ENCODE measurements around the gene TRABD2A.

DNA sequence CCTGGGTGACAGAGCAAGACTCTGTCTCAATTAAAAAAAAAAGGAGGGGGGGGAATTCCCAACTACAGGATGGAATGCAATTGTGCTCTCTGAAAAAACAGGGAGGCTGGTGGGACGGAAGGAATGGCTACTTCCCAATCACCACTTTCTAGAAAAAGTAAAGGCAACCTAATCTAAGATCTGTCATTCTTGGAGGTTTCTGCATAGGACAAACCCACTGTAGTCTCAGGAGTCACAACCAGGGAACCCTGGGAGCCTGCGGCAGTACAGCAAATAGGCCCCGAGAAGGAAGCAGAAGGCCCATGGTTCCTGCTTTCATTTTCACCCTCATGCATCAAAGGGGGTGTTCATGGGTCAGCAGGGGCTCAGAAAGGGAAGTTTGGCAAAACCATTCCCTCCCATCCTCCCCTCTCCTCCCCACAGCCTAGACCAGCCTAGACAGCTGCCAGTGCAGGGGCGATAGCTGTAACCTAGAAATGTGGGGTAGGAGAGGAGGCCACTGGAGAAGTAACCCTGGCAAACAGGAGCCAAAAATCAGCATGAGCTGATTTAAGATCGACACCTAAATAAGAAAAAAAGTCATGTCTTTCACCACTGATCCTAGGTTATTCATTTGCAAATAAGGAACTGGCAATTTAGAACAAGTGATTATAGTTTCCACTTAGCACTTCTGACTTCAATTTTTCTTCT lies 48.0 kb downstream of the TRABD2A start:
- TF ChIP-seq, protein P1, sequence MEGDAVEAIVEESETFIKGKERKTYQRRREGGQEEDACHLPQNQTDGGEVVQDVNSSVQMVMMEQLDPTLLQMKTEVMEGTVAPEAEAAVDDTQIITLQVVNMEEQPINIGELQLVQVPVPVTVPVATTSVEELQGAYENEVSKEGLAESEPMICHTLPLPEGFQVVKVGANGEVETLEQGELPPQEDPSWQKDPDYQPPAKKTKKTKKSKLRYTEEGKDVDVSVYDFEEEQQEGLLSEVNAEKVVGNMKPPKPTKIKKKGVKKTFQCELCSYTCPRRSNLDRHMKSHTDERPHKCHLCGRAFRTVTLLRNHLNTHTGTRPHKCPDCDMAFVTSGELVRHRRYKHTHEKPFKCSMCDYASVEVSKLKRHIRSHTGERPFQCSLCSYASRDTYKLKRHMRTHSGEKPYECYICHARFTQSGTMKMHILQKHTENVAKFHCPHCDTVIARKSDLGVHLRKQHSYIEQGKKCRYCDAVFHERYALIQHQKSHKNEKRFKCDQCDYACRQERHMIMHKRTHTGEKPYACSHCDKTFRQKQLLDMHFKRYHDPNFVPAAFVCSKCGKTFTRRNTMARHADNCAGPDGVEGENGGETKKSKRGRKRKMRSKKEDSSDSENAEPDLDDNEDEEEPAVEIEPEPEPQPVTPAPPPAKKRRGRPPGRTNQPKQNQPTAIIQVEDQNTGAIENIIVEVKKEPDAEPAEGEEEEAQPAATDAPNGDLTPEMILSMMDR (IDR thresholded peaks at IDR 0.05; ENCODE audit: insufficient read depth, low read length, poor library complexity, severe bottlenecking), result no peak
- no peak for TF ChIP-seq EZH2phosphoT487 (conservative IDR thresholded peaks at IDR 0.05; ENCODE audit: low read length)
